Subcutaneous abdominal adipose tissue (tissue), 5 donors: ENCODE results near the gene THSD7A.

ENCODE experiments used
- H3K27ac ChIP-seq: one replicate; pipeline ENCODE4 v1.7.0; 2013; ENCODE audit warnings: low read depth, mild to moderate bottlenecking, inconsistent platforms, low read length, moderate library complexity
- H3K27me3 ChIP-seq, 5 donors: one replicate each; pipeline ENCODE4 v1.7.0; 2013; ENCODE audit warnings: low read length in 5 of 5, inconsistent platforms in 1 of 5; ENCODE audit not compliant: control insufficient read depth in 5 of 5, insufficient read depth in 4 of 5
- H3K36me3 ChIP-seq, 5 donors: one replicate each; pipeline ENCODE4 v1.7.0; 2013; ENCODE audit warnings: low read length in 5 of 5; ENCODE audit not compliant: control insufficient read depth in 5 of 5, insufficient read depth in 5 of 5
- H3K4me1 ChIP-seq, 5 donors: one replicate each; pipeline ENCODE4 v1.7.0; 2013; ENCODE audit warnings: low read length in 5 of 5, mild to moderate bottlenecking in 3 of 5, moderate library complexity in 1 of 5; ENCODE audit not compliant: control insufficient read depth in 5 of 5, insufficient read depth in 5 of 5
- H3K4me3 ChIP-seq, 5 donors: one replicate each; pipeline ENCODE4 v1.7.0; 2013; ENCODE audit warnings: low read length in 5 of 5, low read depth in 1 of 5
- H3K9ac ChIP-seq, 5 donors: one replicate each; pipeline ENCODE4 v1.7.0; 2013; ENCODE audit warnings: low read length in 5 of 5, mild to moderate bottlenecking in 4 of 5, moderate library complexity in 3 of 5
- H3K9me3 ChIP-seq, 5 donors: one replicate each; pipeline ENCODE4 v1.7.0; 2013; ENCODE audit warnings: low read length in 5 of 5; ENCODE audit not compliant: control insufficient read depth in 5 of 5
- donor health status: healthy.
- donor health status: healthy.
- donor health status: healthy.
- donor health status: healthy.
- donor health status: healthy.

THSD7A gene

GRCh38 chr7:11699666-11700065 lies 132.3 kb downstream of the THSD7A start:
- Histone ChIP-seq H3K4me3 (no peak overlapping the region), H3K4me1 (peaks cover 0 to 6% (median 0%) of the 10 kb centered on the region in 5 donors), H3K36me3 (no peaks in the 10 kb centered on the region), H3K27me3 (no peaks in the 10 kb centered on the region), H3K9me3 (no peaks in the 10 kb centered on the region), H3K27ac (no peak overlapping the region), H3K9ac (no peak overlapping the region)

DNA sequence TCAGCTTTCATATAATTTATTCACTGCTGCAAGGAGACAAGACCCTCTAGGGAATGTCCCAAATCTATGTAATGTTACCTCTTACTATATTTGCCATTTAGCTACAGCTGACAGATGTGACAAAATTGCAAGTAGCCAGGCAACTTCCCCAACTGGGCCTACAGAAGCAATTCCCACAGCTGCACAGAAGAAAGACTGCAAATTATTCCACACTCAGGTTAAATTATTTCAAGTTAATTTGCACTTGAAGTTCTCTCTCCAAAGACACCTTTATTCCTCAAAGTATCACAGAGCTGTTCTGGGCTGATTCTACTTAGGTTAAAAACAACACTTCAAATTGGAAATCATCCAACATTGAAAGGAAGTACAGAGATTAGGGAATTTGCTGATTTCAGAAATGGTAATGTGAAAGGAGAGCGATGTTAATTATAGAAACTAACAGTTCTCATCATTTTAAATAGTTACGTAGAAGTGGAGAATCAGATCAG lies 133.6 kb downstream of the THSD7A start:
- H3K27me3 ChIP-seq: no peaks in the 10 kb centered on the region
- H3K4me1 ChIP-seq: peaks cover 0 to 6% (median 0%) of the 10 kb centered on the region in 5 donors
- no peak overlapping the region for H3K27ac ChIP-seq
- H3K9ac ChIP-seq: no peak overlapping the region
- no peaks in the 10 kb centered on the region for H3K36me3 ChIP-seq
- H3K9me3 ChIP-seq: no peaks in the 10 kb centered on the region
- peak overlapping the region in 1 of 5 donors; percentile 15 for H3K4me3 ChIP-seq

DNA sequence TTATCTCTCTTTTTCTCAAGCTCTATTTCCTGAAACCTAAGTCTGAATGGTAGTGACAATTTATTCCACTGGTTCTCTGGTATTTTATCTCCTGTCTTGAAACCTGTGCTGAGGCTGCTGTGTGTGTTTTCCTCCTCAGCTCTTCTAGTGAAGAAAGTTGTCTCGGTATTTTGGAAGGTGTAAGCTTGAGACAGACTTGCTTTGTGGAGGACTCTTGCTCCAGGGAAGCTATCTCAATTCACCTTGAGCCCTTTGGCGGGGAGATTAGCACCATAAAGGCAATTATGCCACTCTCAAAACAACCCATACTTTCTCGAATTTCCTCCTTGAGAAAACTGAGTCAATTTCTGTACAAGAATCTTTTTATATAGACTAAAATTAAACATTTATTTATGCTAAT lies 141.6 kb downstream of the THSD7A start:
- H3K4me3 ChIP-seq: no peak overlapping the region
- H3K9me3 ChIP-seq: no peaks in the 10 kb centered on the region
- H3K4me1 ChIP-seq: no peaks in the 10 kb centered on the region
- no peaks in the 10 kb centered on the region for H3K27me3 ChIP-seq
- no peaks in the 10 kb centered on the region for H3K36me3 ChIP-seq
- no peak overlapping the region for H3K27ac ChIP-seq
- no peak overlapping the region for H3K9ac ChIP-seq

- H3K4me3 ChIP-seq: no peak overlapping the region
- peaks cover 0 to 9% (median 5%) of the 10 kb centered on the region in 5 donors for H3K9me3 ChIP-seq
- no peak overlapping the region for H3K9ac ChIP-seq
- H3K27ac ChIP-seq: no peak overlapping the region
- H3K27me3 ChIP-seq: no peaks in the 10 kb centered on the region
- H3K36me3 ChIP-seq: no peaks in the 10 kb centered on the region
- no peaks in the 10 kb centered on the region for H3K4me1 ChIP-seq
Observed at GRCh38 chr7:11689096-11689495, 142.9 kb downstream of the THSD7A start.

- no peak overlapping the region for H3K27ac ChIP-seq
- peaks cover 0 to 20% (median 7%) of the 10 kb centered on the region in 5 donors for H3K9me3 ChIP-seq
- H3K4me1 ChIP-seq: no peaks in the 10 kb centered on the region
- H3K36me3 ChIP-seq: no peaks in the 10 kb centered on the region
- H3K9ac ChIP-seq: no peak overlapping the region
- H3K27me3 ChIP-seq: no peaks in the 10 kb centered on the region
- H3K4me3 ChIP-seq: no peak overlapping the region
Observed at GRCh38 chr7:11681461-11681860, 150.5 kb downstream of the THSD7A start.

DNA sequence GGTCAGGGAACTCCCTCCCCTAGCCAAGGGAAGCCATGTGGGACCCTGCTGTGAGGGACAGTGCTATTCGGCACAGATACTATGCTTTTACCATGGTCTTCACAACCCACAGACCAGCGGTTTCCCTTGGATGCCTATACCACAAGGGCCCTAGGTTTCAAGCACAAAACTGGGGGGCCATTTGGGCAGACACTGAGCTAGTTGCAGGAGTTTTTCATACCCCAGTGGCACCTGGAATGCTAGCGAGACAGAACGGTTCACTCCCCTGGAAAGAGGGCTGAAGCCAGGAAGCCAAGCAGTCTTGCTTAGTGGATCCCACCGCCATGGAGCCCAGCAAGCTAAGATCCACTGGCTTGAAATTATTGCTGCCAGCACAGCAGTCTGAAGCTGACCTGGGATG lies 156.8 kb downstream of the THSD7A start:
- Histone ChIP-seq H3K4me1 (no peaks in the 10 kb centered on the region), H3K9ac (no peak overlapping the region), H3K27ac (no peak overlapping the region), H3K36me3 (no peaks in the 10 kb centered on the region), H3K9me3 (peaks cover 0 to 10% (median 7%) of the 10 kb centered on the region in 5 donors), H3K27me3 (no peaks in the 10 kb centered on the region), H3K4me3 (no peak overlapping the region)

- H3K4me3 ChIP-seq: no peak overlapping the region
- H3K27ac ChIP-seq: no peak overlapping the region
- H3K9ac ChIP-seq: no peak overlapping the region
- no peaks in the 10 kb centered on the region for H3K36me3 ChIP-seq
- H3K27me3 ChIP-seq: no peaks in the 10 kb centered on the region
- H3K9me3 ChIP-seq: peaks cover 0 to 4% (median 0%) of the 10 kb centered on the region in 5 donors
- H3K4me1 ChIP-seq: no peaks in the 10 kb centered on the region
Observed at GRCh38 chr7:11668727-11669126, 163.3 kb downstream of the THSD7A start.

GRCh38 chr7:11667810-11668185 lies 164.2 kb downstream of the THSD7A start:
- Histone ChIP-seq H3K4me1 (no peaks in the 10 kb centered on the region), H3K9ac (no peak overlapping the region), H3K27me3 (no peaks in the 10 kb centered on the region), H3K9me3 (no peaks in the 10 kb centered on the region), H3K27ac (no peak overlapping the region), H3K4me3 (no peak overlapping the region), H3K36me3 (no peaks in the 10 kb centered on the region)

- Histone ChIP-seq H3K36me3 (no peaks in the 10 kb centered on the region), H3K27me3 (no peaks in the 10 kb centered on the region)
Observed at GRCh38 chr7:11667071-11667809, 164.8 kb downstream of the THSD7A start.

GRCh38 chr7:11665357-11665756 lies 166.6 kb downstream of the THSD7A start:
- no peaks in the 10 kb centered on the region for H3K4me1 ChIP-seq
- H3K9ac ChIP-seq: no peak overlapping the region
- H3K27ac ChIP-seq: no peak overlapping the region
- H3K9me3 ChIP-seq: no peaks in the 10 kb centered on the region
- H3K4me3 ChIP-seq: no peak overlapping the region
- no peaks in the 10 kb centered on the region for H3K36me3 ChIP-seq
- no peaks in the 10 kb centered on the region for H3K27me3 ChIP-seq

More at GRCh38 chr7:11667071-11667809, 164.8 kb downstream of the THSD7A start:
- no peak overlapping the region for H3K4me3 ChIP-seq
- no peak overlapping the region for H3K27ac ChIP-seq
- H3K4me1 ChIP-seq: no peaks in the 10 kb centered on the region
- H3K9me3 ChIP-seq: no peaks in the 10 kb centered on the region
- H3K9ac ChIP-seq: no peak overlapping the region
